LoVo (cell line): ENCODE results near the gene TTC13.

Experiments used
- DNase-seq: peaks from one replicate; pipeline ENCODE4 v3.0.0-alpha.2; 2016; ENCODE audit warnings: low spot score

TTC13 gene

GRCh38 chr1:230907472-230908205 lies 71.0 kb downstream of the TTC13 start:
- no peak for DNase-seq

- DNase-seq = no peak
These were observed 72.4 kb downstream of the TTC13 start for GRCh38 chr1:230906226-230906625.

GRCh38 chr1:230905733-230906132 lies 72.9 kb downstream of the TTC13 start:
- no peak for DNase-seq

- no peak for DNase-seq
These were observed 76.2 kb downstream of the TTC13 start for GRCh38 chr1:230902349-230902923.

GRCh38 chr1:230901671-230902070 lies 77.0 kb downstream of the TTC13 start:
- no peak for DNase-seq

- DNase-seq = no peak
These were observed 77.7 kb downstream of the TTC13 start for GRCh38 chr1:230900984-230901383.

- no peak for DNase-seq
These were observed 78.8 kb downstream of the TTC13 start for GRCh38 chr1:230899841-230900251.

GRCh38 chr1:230898748-230899147 lies 79.9 kb downstream of the TTC13 start:
- no peak for DNase-seq

GRCh38 chr1:230898144-230898543 lies 80.5 kb downstream of the TTC13 start:
- no peak for DNase-seq

GRCh38 chr1:230896779-230897178 lies 81.9 kb downstream of the TTC13 start:
- DNase-seq = no peak

- DNase-seq = no peak
These were observed 83.2 kb downstream of the TTC13 start for GRCh38 chr1:230895452-230895851.

- DNase-seq = no peak
These were observed 84.0 kb downstream of the TTC13 start for GRCh38 chr1:230894664-230895063.

- no peak for DNase-seq
These were observed 84.6 kb downstream of the TTC13 start for GRCh38 chr1:230894032-230894431.

GRCh38 chr1:230892018-230892491 lies 86.6 kb downstream of the TTC13 start:
- DNase-seq = no peak

GRCh38 chr1:230891413-230891812 lies 87.2 kb downstream of the TTC13 start:
- DNase-seq = no peak

- DNase-seq = no peak
These were observed 94.0 kb downstream of the TTC13 start for GRCh38 chr1:230884646-230885045.

GRCh38 chr1:230883967-230884366 lies 94.7 kb downstream of the TTC13 start:
- DNase-seq = no peak

GRCh38 chr1:230879778-230880177 lies 98.9 kb downstream of the TTC13 start:
- no peak for DNase-seq

GRCh38 chr1:230878591-230878990 lies 100.1 kb downstream of the TTC13 start:
- DNase-seq = no peak

GRCh38 chr1:230877924-230878590 lies 100.6 kb downstream of the TTC13 start:
- no peak for DNase-seq

- DNase-seq = no peak
These were observed 101.3 kb downstream of the TTC13 start for GRCh38 chr1:230877146-230877923.

GRCh38 chr1:230876660-230877059 lies 102.0 kb downstream of the TTC13 start:
- no peak for DNase-seq
